HL-60/S4 treated with retinoic acid at 250 ng/mL for 4 days and 3 days (cell line): ENCODE measurements around the gene MAGED1.
"Not testable (repeated sequence)": the region's sequence is repeated elsewhere in the genome, so short reads cannot be mapped to it uniquely, and the experiment has no call there.

ENCODE experiments used
- in situ Hi-C: fragments of 300-500 bp; cut with MboI; formaldehyde crosslinking; loops from 2 replicates; pipeline ENCODE4 v1.7.0; 2022; ENCODE audit warnings: low sequenced_read_pairs

MAGED1 gene

GRCh38 chrX:51894697-51895336 is 1.4 kb downstream of the MAGED1 start:
- in situ Hi-C loops: no loop called here

GRCh38 chrX:51896626-51897025 is 3.2 kb downstream of the MAGED1 start:
- in situ Hi-C loops: no loop called here

DNA sequence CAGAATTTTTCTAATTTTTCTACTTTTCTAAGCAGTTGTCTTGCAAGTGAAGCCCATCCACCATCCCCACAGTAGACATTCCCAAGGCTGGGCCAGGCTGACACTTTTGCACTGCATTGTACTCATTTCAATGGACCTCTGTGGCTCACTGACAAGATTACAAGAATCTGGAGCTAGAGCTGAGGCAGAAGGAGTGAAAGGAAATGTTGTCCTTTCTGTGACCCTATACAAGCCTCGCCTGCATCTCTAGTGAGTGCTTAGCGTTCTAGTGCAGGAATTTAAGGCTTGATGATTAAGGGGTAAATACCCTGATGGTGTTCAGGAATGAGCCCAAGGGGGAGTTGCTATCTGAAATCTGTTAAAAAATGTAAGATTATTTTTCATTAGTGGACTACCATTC is 6.3 kb downstream of the MAGED1 start:
- in situ Hi-C loops: no loop called here

DNA sequence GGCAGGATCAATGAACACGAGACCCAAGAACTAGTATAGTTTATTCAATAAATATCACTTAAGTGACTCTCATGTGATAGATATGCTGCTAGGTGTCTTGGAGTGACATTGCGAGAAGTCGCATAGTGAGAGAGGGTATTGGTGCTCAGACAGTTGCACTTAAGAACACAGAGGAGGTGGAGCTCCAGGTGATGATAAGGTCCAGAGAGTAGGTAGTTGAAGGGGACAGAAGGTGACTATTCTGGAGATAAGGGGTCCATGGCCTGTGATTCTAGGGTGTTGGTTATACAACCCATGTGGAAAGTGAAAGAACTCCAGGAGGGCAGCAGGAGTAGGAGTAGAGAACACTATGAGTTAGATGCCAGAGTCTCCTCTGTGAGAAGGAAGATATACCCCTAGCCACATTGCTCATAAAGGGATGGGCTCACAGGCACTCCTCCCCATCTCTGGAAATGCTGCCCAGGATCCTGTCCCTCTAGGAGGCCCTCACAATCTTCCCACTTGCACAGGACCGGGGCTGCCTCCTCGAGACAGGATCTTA is 9.2 kb downstream of the MAGED1 start:
- in situ Hi-C loops: no loop called here

DNA sequence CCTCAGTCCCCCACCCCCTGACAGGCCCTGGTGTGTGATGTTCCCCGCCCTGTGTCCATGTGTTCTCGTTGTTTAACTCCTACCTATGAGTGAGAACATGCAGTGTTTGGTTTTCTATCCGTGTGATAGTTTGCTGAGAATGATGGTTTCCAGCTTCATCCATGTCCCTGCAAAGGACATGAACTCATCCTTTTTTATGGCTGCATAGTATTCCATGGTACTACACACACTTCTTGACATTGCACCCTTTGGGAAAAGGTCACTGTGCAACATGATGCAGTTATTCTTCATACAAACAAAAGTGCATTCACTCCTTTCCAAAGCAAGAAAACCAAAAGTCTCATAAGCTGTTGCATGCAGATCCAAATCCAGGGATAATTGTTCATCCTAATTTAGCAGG is 11.7 kb downstream of the MAGED1 start:
- in situ Hi-C loops: not testable (repeated sequence)

GRCh38 chrX:51905711-51906110 is 12.3 kb downstream of the MAGED1 start:
- in situ Hi-C loops: no loop called here

GRCh38 chrX:51917604-51918003 is 24.2 kb downstream of the MAGED1 start:
- in situ Hi-C loops: no loop called here

DNA sequence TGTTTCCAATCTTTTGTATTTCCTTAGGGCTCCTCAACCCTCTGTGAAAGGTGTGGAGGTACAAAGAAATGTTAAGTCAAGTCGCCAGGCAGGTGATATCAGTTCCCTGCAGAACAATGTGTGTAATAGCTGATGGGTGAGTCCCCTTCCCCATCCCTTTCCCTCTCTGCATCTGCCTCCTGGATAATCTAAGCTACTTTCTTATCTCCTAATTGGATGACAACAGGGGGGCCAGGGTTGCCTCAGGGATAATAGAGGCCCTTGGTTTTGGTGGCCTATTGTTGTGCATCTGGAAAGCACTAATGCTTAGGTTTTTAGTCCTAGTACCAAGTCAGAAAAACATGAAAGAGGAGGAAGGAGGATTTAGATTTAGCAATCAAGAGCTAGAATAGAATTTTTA is 29.1 kb downstream of the MAGED1 start:
- in situ Hi-C loops: no loop called here

GRCh38 chrX:51931566-51932150 is 38.2 kb downstream of the MAGED1 start:
- in situ Hi-C loops: no loop called here
